ENCODE results near the gene LRBA. TPM values are rescaled to one million over a fixed set of nuclear protein-coding genes. Genes with fewer than 3 reads are reported as not detected.

LRBA gene
- 30.6 and 56.8 TPM in 2 replicates for total RNA-seq

GRCh38 chr4:151014521-151015458 lies at the start of gene LRBA:
Gene LRBA (minus strand): TSS chr4:151015284. CDS start chr4:151014642, 642 bp downstream.

GRCh38 chr4:150582146-150582872 lies 432.8 kb downstream of the LRBA start, which contains the start of gene MAB21L2:
Gene MAB21L2 (plus strand): TSS chr4:150582151. CDS start chr4:150583030, 879 bp downstream.

Small RNAs within 50 kb of the gene (small RNA-seq; reads per million reads assigned to genes)
- gene RNA5SP168 = not detected

Other genes with a start within 250 kb of the LRBA start
- gene RPS3A, start 84.3 kb upstream of the LRBA start, total RNA-seq = 1,805 and 2,075 TPM in 2 replicates